Mesenchymal stem cell (in vitro differentiated cells and primary cell): ENCODE results near the gene PTPRE.

Experiments
- DNase-seq: peaks from one replicate; pipeline ENCODE4 v3.0.0-alpha.2; 2013
- H2AFZ ChIP-seq: one replicate; pipeline ENCODE4 v1.6.1; 2013; ENCODE audit warnings: low read depth, mild to moderate bottlenecking, control low read depth, inconsistent platforms, low read length, moderate library complexity
- H2AK5ac ChIP-seq: 2 replicates; pipeline ENCODE4 v1.6.1; 2013; ENCODE audit warnings: low read length, moderate library complexity, mild to moderate bottlenecking, inconsistent platforms; ENCODE audit not compliant: severe bottlenecking
- H2BK120ac ChIP-seq: one replicate; pipeline ENCODE4 v1.6.1; 2013; ENCODE audit warnings: low read depth, mild to moderate bottlenecking, inconsistent platforms, low read length, moderate library complexity
- H2BK12ac ChIP-seq, 2 experiments: one replicate each; pipeline ENCODE4 v1.6.1; 2013; ENCODE audit warnings: inconsistent platforms in 2 of 2, low read length in 2 of 2, mild to moderate bottlenecking in 2 of 2, moderate library complexity in 2 of 2, control low read depth in 1 of 2
- H2BK15ac ChIP-seq: one replicate; pipeline ENCODE4 v1.6.1; 2013; ENCODE audit warnings: mild to moderate bottlenecking, low read depth, inconsistent platforms; ENCODE audit not compliant: poor library complexity, severe bottlenecking
- H2BK5ac ChIP-seq: 2 replicates; pipeline ENCODE4 v1.6.1; 2013; ENCODE audit warnings: low read depth, mild to moderate bottlenecking, low read length, control low read depth, inconsistent platforms; ENCODE audit not compliant: poor library complexity, severe bottlenecking
- H3K14ac ChIP-seq, 2 experiments: one replicate each; pipeline ENCODE4 v1.6.1; 2013; ENCODE audit warnings: inconsistent platforms in 2 of 2, low read length in 2 of 2, control low read depth in 1 of 2, mild to moderate bottlenecking in 1 of 2, moderate library complexity in 1 of 2
- H3K18ac ChIP-seq, 2 experiments: one replicate each; pipeline ENCODE4 v1.6.1; 2013; ENCODE audit warnings: inconsistent platforms in 2 of 2, low read length in 2 of 2, control low read depth in 1 of 2, low read depth in 1 of 2, mild to moderate bottlenecking in 1 of 2
- H3K23ac ChIP-seq, 2 experiments: one replicate each; pipeline ENCODE4 v1.6.1; 2013; ENCODE audit warnings: inconsistent platforms in 2 of 2, low read length in 2 of 2, mild to moderate bottlenecking in 2 of 2, moderate library complexity in 2 of 2, control low read depth in 1 of 2
- H3K27ac ChIP-seq: 2 replicates; pipeline ENCODE4 v1.5.1; 2013; ENCODE audit warnings: mild to moderate bottlenecking, moderate library complexity, low read length, control low read depth, inconsistent platforms; ENCODE audit not compliant: poor library complexity, severe bottlenecking
- H3K27me3 ChIP-seq, 2 experiments: 2 replicates each; pipeline versions ENCODE4 v1.6.1 to v1.7.0; 2013; ENCODE audit warnings: low read length in 2 of 2, mild to moderate bottlenecking in 2 of 2, moderate library complexity in 2 of 2, control low read depth in 1 of 2, inconsistent platforms in 1 of 2; ENCODE audit not compliant: control insufficient read depth in 1 of 2, insufficient read depth in 1 of 2
- H3K36me3 ChIP-seq, 2 experiments: 2 replicates each; pipeline versions ENCODE4 v1.6.1 to v1.7.0; 2013; ENCODE audit warnings: low read length in 2 of 2, control low read depth in 1 of 2, inconsistent platforms in 1 of 2, low read depth in 1 of 2, mild to moderate bottlenecking in 1 of 2; ENCODE audit not compliant: insufficient read depth in 2 of 2, control insufficient read depth in 1 of 2
- H3K4ac ChIP-seq, 2 experiments: one replicate each; pipeline ENCODE4 v1.6.1; 2013; ENCODE audit warnings: inconsistent platforms in 2 of 2, low read length in 2 of 2, mild to moderate bottlenecking in 2 of 2, moderate library complexity in 2 of 2, control low read depth in 1 of 2, low read depth in 1 of 2
- H3K4me1 ChIP-seq: 2 replicates; pipeline ENCODE4 v1.6.1; 2013; ENCODE audit warnings: low read depth, low read length, control low read depth; ENCODE audit not compliant: control insufficient read depth, insufficient read depth
- H3K4me2 ChIP-seq: 2 replicates; pipeline ENCODE4 v1.6.1; 2013; ENCODE audit warnings: low read length, mild to moderate bottlenecking, inconsistent platforms; ENCODE audit not compliant: poor library complexity, severe bottlenecking
- H3K4me3 ChIP-seq, 2 experiments: 2 replicates each; pipeline versions ENCODE4 v1.5.1 to v1.7.0; 2013; ENCODE audit warnings: low read length in 2 of 2, mild to moderate bottlenecking in 2 of 2, control low read depth in 1 of 2, low read depth in 1 of 2; ENCODE audit not compliant: insufficient read depth in 1 of 2
- H3K79me1 ChIP-seq: replicated peaks from 2 replicates; pipeline ENCODE4 v1.6.1; 2013; ENCODE audit warnings: mild to moderate bottlenecking, control low read depth, low read length, inconsistent platforms; ENCODE audit not compliant: poor library complexity, severe bottlenecking
- H3K9ac ChIP-seq: 2 replicates; pipeline ENCODE4 v1.7.0; 2013; ENCODE audit warnings: mild to moderate bottlenecking, low read length, moderate library complexity
- H3K9me3 ChIP-seq: 2 replicates; pipeline ENCODE4 v1.7.0; 2013; ENCODE audit warnings: mild to moderate bottlenecking, low read length; ENCODE audit not compliant: control insufficient read depth
- H4K8ac ChIP-seq: one replicate; pipeline ENCODE4 v1.6.1; 2013; ENCODE audit warnings: inconsistent platforms, mild to moderate bottlenecking, low read length, moderate library complexity
- H4K91ac ChIP-seq: one replicate; pipeline ENCODE4 v1.6.1; 2013; ENCODE audit warnings: mild to moderate bottlenecking, low read length, inconsistent platforms
- WGBS: methylation state at CpG from one replicate; pipeline ENCODE4 v1.1.7; 2013; ENCODE audit warnings: mixed read lengths; 5-methylcytosine and 5-hydroxymethylcytosine counted together

The PTPRE gene

DNA sequence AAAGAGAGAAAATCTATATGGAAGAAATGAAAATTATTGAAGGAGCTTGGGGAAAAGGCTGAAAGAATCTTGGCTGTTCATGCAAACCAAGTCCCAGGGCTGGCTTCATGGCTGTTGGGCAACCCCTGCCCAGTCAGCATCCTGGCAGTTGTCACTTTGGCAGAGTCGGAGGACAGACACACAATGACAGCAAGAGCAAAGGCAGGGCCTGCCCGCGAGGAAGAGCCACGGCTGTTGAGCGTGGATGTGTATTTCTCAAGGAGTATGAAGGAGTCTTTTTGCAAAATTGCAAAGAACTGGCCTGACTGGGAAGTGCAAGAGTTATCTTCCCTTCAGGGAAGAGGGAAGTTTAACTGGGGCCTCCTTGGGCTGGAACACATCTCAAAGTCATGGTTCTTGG lies 11.7 kb downstream of the PTPRE start:
- Histone ChIP-seq H3K4me3 (no peak overlapping the region), H2BK12ac (peak overlapping the region in 1 of 2 experiments; percentile 79), H3K4ac (no peak overlapping the region), H3K36me3 (no peaks in the 10 kb centered on the region), H3K4me2 (no peak overlapping the region), H2BK120ac (peak overlapping the region; percentile 54), H3K4me1 (peaks cover 19% of the 10 kb centered on the region), H3K9ac (no peak overlapping the region), H3K18ac (peak overlapping the region; percentile 34 to 78), H3K79me1 (peaks cover 4% of the 10 kb centered on the region), H2BK5ac (no peak overlapping the region), H3K9me3 (no peaks in the 10 kb centered on the region), H4K91ac (peak overlapping the region; percentile 64), H2AFZ (no peak overlapping the region), H4K8ac (peak overlapping the region; percentile 87), H3K14ac (no peak overlapping the region), H2AK5ac (no peak overlapping the region), H2BK15ac (no peak overlapping the region), H3K27me3 (no peaks in the 10 kb centered on the region), H3K27ac (no peak overlapping the region), H3K23ac (no peak overlapping the region)
- 97% methylated on average over 5 of the region's 5 CpGs for WGBS
- DNase-seq: no peak

DNA sequence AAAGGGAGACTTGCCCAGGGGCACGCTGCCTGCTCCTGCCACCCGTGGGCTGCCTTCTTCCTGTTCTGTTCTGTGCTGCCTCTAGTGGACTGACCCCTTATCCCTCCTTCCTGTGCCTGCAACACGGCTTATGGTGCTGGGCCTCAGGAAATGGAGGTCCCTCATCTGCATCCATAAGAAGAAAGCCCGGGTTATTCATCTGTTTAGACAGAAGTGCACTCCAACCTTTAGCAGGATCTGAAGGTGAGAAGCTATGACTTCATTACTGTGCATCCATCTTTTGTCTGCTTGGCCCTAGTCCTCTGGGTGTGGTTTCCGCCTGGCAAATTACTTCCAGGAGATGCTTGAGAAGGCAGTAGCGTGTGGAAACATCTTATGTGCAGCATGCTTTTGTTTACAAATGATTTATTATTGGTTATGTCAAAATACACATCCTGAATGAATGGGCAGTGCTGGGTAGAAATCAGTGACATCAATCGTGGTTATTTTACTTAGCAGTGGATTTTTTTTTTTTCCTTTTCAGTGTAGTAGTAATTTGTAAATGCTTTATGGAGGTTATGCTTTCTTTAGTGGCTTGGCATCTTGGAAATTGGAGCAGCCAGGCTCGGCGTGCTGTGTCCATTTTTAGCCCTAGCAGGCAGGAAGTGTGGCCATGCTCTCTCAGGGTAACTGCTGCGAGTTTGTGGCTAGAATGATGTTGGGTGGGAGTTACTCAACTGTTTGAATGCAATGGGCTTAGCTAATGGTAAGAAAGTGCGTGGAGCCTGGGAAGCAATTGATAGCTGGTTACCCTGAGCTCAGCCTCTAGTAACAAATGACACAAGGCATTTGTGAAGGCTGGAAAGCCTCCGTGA lies 12.7 kb downstream of the PTPRE start:
- H2AFZ ChIP-seq: no peak overlapping the region

DNA sequence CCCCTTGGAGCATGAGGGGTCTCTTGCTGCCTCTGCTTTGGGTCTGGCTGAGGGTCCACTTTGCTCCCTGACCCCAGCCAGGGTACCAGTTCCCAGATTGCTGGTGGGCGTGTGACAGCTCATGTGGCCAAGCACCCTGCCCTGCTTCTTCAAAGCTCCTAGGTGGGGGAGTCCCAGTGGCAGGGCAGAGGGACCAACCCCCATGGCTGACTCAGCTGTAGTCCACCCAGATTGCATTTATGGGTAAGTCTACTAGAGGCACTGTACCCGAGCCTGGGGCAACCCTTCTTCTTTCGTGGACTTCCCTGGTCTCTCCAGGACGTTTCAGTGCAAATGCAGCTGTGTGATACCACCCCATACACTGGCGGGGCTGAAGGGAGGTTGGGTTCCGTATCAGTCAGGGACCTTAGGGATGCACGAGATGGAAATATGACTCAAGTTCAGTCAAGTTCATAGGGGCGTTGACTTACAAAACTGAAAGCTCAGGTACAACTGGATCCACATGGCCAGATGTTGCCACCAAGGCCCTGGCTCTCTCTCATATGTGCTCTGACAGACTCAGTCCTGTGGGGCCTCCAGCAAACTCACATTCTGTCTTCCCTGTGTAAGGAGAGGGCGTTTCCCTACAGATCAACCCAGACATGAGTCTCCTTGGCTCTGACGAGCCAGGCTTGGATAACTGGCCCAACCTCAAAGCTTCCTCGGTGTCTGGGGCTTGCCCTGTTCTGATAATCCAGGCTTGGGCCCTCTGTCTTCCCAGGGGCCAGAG lies 13.6 kb downstream of the PTPRE start:
- Histone ChIP-seq H3K14ac (peak overlapping the region in 1 of 2 experiments; percentile 37), H2BK15ac (peak overlapping the region; percentile 73), H3K4me1 (peaks cover 20% of the 10 kb centered on the region), H3K18ac (peak overlapping the region; percentile 90 to 95), H3K23ac (peak overlapping the region in 1 of 2 experiments; percentile 20), H3K9me3 (no peaks in the 10 kb centered on the region), H3K4me3 (no peak overlapping the region), H3K9ac (no peak overlapping the region), H2AK5ac (peak overlapping the region; percentile 29), H2AFZ (no peak overlapping the region), H4K8ac (peak overlapping the region; percentile 80), H3K4ac (peak overlapping the region; percentile 7 to 64), H2BK5ac (no peak overlapping the region), H2BK120ac (peak overlapping the region; percentile 87), H3K27ac (no peak overlapping the region), H3K79me1 (peaks cover 5% of the 10 kb centered on the region), H3K4me2 (no peak overlapping the region), H3K36me3 (no peaks in the 10 kb centered on the region), H4K91ac (peak overlapping the region; percentile 90), H3K27me3 (no peaks in the 10 kb centered on the region), H2BK12ac (peak overlapping the region; percentile 19 to 78)
- WGBS: 94% methylated on average over 11 of the region's 11 CpGs
- DNase-seq: peak; percentile 19

More for the DNA sequence above, 12.7 kb downstream of the PTPRE start:
- peak overlapping the region in 1 of 2 experiments; percentile 86 for H3K14ac ChIP-seq
- WGBS: 30% methylated on average over 12 of the region's 12 CpGs
- H3K79me1 ChIP-seq: peaks cover 3% of the 10 kb centered on the region
- H4K91ac ChIP-seq: peak overlapping the region; percentile 90
- no peaks in the 10 kb centered on the region for H3K9me3 ChIP-seq
- H2BK5ac ChIP-seq: no peak overlapping the region
- H3K27me3 ChIP-seq: no peaks in the 10 kb centered on the region
- peaks cover 19% of the 10 kb centered on the region for H3K4me1 ChIP-seq
- no peak overlapping the region for H3K9ac ChIP-seq
- H2AK5ac ChIP-seq: no peak overlapping the region
- DNase-seq: peak; percentile 98
- no peaks in the 10 kb centered on the region for H3K36me3 ChIP-seq
- H3K23ac ChIP-seq: peak overlapping the region in 1 of 2 experiments; percentile 20
- H3K4me2 ChIP-seq: no peak overlapping the region
- peak overlapping the region; percentile 78 to 88 for H2BK12ac ChIP-seq
- H2BK15ac ChIP-seq: no peak overlapping the region
- H3K27ac ChIP-seq: no peak overlapping the region
- H3K4ac ChIP-seq: peak overlapping the region in 1 of 2 experiments; percentile 72
- H3K4me3 ChIP-seq: no peak overlapping the region
- H4K8ac ChIP-seq: peak overlapping the region; percentile 80
- H3K18ac ChIP-seq: peak overlapping the region; percentile 90 to 95
- peak overlapping the region; percentile 87 for H2BK120ac ChIP-seq
